Keratinocyte (primary cell): ENCODE data around the gene RFX2.

Experiments used
- EZH2 ChIP-seq: IDR thresholded peaks from one replicate; pipeline ENCODE4 v1.6.1; 2012; ENCODE audit warnings: inconsistent platforms, mild to moderate bottlenecking, low read length, moderate library complexity
- TF ChIP-seq, protein P1 (sequence below), 3 experiments: IDR thresholded peaks in 1 of 3; conservative IDR thresholded peaks in 1 of 3; optimal IDR thresholded peaks in 1 of 3; 2 replicates in 2 of 3; 3 replicates in 1 of 3; pipeline versions ENCODE3 to v1.5.1; 2011; ENCODE audit warnings: low read length in 3 of 3, mild to moderate bottlenecking in 3 of 3, moderate library complexity in 2 of 3, control low read depth in 1 of 3, inconsistent platforms in 1 of 3; ENCODE audit not compliant: insufficient read depth in 2 of 3; ENCODE audit errors: extremely low read depth in 1 of 3

DNA sequence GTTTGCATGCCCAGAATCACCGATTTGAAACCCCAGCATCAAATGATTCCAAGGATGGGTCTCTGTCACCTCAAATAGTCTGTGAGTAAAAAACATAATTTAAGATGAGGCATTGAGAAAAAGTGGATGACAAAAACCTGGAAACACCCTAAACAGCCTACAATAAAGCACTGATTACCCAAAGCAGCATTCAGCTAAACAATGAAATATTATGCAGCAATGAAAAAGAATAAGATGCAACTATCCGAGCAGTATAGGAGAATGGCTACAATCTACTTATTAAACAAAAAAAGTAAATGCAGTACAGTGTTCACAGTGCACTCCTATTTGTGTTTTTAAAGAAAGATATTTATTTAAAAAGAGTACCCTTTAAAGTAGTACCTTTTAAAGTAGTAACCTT is 7.7 kb upstream of the RFX2 start:
- TF ChIP-seq, protein P1, sequence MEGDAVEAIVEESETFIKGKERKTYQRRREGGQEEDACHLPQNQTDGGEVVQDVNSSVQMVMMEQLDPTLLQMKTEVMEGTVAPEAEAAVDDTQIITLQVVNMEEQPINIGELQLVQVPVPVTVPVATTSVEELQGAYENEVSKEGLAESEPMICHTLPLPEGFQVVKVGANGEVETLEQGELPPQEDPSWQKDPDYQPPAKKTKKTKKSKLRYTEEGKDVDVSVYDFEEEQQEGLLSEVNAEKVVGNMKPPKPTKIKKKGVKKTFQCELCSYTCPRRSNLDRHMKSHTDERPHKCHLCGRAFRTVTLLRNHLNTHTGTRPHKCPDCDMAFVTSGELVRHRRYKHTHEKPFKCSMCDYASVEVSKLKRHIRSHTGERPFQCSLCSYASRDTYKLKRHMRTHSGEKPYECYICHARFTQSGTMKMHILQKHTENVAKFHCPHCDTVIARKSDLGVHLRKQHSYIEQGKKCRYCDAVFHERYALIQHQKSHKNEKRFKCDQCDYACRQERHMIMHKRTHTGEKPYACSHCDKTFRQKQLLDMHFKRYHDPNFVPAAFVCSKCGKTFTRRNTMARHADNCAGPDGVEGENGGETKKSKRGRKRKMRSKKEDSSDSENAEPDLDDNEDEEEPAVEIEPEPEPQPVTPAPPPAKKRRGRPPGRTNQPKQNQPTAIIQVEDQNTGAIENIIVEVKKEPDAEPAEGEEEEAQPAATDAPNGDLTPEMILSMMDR (optimal IDR thresholded peaks at IDR 0.05 in 1 of 3, IDR thresholded peaks at IDR 0.05 in 1 of 3, conservative IDR thresholded peaks at IDR 0.05 in 1 of 3; ENCODE audit: extremely low read depth in 1 of 3, insufficient read depth in 2 of 3, low read length in 3 of 3), result no peak
- TF ChIP-seq EZH2, result no peak
